Dedifferentiated amniotic fluid mesenchymal stem cell (primary cell): ENCODE results near the gene TUBA3C.

Experiments
- DNase-seq: peaks from one replicate; pipeline ENCODE4 v3.0.0-alpha.2; 2016; ENCODE audit errors: extremely low spot score

TUBA3C gene

GRCh38 chr13:19161308-19161707 is 20.3 kb downstream of the TUBA3C start:
- no peak for DNase-seq

DNA sequence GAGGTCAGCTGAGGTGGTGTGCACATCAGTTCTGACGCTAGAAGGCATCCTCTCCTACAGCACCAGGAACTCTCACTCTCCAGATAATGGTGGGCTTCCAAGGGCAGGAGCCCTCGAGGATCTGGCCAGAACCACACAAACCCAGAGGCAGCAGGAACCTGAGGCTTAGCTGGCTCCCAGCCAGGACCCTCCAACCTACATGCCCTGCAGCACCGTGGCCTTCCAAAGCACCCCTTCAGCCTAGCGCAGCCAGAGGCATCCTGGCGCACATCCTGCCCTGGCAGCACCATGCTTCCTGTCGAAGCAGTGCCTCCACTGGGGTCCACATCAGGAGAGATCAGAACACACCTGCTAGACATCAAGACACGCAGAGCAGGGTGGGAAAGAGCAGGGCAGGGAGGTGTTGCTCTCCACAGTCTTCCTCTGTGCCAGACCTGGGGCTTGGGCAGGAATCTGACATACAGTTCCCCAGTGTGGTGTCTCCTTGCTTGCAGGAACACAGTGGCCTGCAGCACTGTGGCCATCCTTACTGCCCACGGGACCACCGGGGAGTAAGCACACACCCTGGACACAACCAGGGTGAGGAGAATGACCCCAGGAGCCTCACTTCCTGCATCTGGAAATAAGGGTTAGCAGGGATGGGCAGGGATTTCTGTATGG is 21.7 kb downstream of the TUBA3C start:
- no peak for DNase-seq

- DNase-seq: no peak
Measured at GRCh38 chr13:19159181-19159580, 22.4 kb downstream of the TUBA3C start.

DNA sequence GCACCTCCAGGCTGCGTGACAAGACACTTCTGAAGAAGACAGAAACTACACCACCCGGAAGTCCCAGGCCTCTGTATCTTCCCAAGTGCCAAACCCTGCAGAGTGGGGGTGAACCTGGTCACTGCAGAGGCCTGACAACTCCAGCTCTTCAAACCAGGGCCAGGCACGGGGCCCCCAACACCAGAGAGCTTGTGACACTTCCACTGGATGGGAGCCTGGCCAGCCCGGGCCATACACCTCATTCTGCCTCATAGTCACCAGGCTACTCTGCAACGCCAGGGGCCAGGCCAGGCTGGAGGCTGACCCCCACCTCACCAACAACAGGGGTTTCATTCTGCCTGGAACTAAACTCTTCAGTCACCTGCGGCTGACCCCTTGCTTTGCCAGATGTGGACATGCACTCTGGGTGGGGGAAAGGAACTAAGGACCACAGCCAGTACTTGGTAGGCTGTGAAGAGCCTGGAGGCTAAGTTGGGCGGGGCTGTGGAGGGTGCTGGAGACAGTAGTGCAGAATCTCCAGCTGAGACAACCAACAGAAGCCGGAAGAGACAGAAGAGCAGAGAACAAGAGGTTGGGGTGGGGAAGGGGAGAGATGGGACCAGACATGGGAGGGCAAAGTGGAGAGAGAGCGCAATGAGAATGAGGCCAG is 23.0 kb downstream of the TUBA3C start:
- DNase-seq: no peak

GRCh38 chr13:19158006-19158405 is 23.6 kb downstream of the TUBA3C start:
- no peak for DNase-seq

DNA sequence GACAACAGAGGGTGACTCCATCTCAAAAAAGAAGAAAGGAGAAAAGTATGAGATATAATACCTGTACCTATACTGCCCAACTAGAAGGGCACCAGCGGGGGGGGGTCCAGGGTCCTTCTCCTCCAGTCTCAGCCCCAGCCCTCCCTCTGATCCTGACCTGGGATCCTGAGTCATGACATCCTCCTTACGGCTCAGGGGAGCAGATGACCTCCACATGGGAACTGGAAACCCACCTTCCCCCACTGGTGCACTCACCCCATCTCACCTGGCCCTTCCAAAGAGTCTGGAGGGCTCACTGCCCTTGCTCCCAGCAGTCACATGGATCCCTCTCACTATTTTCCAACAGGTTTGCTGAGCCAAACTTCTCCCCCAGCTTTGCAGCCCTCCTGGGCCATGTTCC is 24.2 kb downstream of the TUBA3C start:
- no peak for DNase-seq

DNA sequence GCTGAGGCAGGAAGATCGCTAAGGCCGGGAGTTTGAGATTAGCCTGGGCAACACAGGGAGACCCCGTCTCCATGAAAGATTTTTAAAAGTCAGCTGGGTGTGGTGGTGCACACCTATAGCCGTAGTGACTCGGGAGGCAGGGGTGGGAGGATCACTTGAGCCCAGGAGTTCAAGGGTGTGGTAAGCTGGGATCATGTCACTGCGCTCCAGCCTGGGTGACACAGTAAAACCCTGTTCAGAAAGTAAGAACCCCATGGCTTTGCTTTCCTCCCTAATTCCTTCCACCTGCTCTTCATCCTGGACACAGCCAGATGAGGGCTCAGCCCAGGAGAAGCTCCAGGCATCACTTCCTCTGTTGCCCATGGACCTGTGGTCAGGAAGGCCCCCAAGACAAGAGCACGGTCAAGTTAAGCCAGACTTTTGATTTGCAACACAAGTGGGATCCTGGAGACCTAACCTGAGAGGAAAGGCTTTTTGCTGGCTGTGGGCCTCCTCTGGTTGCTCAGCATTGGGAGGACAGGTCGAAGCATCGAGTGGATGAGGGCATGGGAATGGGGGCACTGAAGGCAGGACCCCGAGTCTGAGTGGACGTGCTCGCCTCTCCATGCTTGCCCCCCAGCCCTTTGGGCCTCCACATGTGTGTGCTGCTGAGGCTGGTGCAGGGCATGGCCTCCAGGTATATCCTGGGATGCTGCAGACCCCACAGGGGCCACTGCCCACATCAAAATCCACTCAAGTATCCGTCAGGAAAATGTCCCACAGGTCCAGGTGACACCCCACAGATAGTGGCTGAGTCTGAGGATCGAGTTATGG is 25.4 kb downstream of the TUBA3C start:
- no peak for DNase-seq

DNA sequence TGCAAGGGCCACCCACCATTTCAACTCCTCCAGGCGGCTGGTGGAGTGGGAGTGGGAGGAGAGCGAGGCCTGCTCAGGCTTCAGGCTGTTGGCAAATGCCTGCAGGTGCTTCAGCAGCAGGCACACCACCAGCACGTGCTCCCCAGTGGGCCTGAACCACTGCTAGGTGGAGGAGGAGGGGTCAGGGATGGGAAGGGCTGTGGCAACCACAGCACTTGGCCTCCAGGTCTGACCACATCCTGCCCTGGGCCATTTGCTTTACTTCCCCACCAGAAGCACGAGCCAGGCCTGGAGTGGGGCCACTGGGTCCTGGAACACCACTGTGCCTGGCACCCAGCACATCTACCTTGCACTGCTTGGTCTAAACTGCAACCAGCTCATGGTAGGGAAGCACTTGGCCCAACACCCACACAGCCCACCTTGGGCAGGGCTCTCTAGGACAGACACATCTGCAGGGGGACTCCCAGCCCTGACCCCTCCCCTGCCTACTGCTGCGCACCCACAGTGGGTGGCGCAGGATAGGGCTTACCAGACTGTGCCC is 26.2 kb downstream of the TUBA3C start:
- no peak for DNase-seq

DNA sequence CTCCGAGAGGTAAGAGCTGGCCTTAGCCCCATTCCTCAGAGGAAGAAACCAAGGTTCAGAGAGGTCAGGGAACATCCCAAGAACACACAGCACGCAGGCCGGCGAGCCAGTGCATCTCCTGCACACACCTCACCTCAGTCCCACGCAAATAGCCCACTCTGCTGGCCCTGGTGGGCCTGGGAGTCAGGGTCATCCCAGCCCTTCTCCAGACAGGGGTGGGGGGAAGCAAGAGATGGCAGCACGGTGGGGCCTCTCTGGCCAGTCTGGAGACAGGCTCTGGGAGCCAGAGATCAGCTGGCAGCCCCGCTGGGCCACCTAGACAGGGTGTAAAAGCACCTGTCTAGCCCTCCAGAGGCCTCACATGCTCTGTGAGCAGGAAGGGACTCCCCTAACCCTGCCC is 26.8 kb downstream of the TUBA3C start:
- no peak for DNase-seq

DNA sequence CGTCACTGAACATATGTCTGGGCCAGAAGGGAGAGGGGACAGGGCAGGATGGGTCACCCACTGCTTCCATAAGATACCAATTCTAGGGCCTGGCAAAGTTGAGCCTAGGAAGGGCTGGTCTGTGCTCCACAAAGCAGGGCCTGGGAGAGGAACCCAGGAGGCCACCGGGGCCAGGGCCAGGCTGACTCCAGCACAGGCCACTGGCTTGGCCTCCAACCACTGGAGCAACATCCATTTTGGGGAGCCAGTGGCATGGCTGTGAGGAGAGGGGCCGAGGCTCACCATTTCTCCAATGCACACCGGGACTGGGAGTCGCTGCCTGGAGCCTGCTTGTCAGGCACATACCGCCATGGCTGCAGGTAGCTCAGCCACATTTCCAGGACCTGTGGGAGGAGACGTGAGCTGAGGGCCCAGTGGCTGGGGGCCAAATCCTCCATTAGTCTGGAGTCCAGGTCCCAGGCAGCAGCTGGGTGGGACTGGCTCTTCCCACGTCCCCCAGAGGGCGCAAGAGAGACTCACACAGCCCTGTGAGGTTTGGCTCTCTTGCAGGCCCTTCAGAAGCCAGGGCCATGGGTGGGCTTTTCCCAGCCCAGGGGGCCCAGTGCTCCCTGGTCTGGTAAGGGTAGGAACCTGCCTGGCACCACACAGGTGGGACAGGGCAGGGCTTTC is 27.7 kb downstream of the TUBA3C start:
- no peak for DNase-seq

DNA sequence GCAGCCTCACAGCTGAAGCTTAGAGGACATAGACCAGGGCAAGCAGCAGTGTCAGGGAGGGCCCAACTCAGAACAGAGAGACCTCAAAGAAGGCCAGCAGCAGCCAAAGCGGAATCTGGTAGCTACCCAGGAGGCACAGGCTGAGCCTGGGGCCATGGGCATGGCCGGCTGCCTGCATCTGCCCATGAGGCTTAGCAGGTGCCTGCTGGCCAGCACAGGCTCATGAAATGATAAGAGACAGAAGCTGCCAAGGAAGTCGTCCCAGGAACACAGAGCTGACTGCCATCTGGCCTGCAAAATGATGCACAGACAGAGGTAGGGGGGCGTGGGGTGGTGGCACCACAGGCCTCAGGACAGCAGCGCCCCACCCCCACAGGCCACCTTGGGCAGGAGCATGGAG is 29.2 kb downstream of the TUBA3C start:
- no peak for DNase-seq

DNA sequence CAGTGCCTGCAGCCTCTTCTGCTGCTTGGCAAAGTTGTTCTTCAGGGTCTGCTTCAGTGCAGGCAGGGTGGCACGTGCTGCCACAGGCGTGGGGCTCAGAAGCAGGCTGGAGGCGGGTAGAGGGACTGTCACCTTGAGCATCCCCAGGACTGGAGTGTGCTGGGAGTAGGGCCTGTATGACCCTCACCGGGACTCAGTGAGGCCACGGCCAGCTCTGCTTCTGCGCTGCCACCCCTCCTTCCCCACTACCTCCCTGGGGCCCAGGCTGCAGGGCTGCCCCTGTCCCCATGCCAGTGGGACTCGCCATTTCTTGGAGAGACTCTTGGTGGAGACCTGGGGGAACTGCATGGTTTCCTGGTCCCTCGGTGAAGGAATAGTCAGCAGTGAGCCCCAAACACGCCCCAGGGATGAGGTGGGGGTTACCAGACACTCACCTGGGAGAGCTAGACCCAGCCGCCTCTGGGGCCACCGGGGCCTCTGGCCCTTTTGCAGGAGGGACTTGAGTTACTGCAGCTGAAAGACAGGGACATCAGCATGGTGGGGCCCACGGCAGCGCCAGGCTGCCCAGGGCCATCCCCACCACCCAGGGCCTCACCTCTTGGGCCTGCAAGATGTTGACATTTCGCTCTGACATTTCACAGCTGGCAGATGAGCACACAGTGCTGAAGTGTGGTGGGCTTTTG is 29.9 kb downstream of the TUBA3C start:
- no peak for DNase-seq

DNA sequence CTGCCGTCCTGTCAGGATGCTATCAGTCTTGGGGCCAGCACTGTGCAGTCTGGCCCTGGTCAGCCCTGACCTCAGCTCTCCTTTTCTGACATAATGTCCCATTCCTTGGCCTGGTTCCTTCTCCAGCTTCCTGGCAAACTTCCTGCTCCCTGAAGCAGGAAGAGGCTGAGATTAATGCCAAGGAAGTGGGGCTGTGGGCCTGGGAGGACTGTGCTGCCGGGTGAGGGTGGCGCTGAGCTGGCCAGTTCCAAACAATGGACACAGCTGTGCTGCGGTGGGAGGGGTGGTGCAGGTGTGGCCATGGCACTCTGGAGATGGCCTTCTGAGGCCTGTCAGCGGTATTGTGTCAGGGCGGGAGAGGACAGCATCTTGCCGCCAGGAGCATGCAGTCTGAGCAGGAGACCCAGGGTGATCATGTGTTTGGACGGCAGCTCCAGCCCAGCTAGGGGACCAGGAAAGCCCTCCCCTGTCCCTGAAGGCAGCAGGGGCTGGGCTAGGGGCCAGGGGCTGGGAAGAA is 30.9 kb downstream of the TUBA3C start:
- no peak for DNase-seq

DNA sequence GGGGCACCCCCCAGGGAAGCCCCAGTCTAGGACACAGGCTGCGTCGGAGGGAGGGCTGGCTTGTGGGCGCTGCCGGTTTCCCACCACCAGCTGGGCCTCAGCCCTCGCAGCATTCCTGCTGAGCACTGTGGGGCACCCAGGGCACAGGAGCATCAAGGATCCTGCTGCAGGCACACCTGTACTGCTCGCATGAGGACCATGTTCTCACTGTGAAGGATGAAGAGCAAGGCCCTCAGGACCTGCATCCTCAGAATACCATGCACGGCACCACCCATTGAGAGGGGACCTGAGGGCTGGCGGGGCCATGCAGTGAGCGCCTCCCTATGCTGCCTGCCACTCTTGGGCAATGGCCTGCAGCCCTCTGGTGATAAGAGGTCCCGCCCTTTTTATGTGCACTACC is 31.4 kb downstream of the TUBA3C start:
- no peak for DNase-seq

DNA sequence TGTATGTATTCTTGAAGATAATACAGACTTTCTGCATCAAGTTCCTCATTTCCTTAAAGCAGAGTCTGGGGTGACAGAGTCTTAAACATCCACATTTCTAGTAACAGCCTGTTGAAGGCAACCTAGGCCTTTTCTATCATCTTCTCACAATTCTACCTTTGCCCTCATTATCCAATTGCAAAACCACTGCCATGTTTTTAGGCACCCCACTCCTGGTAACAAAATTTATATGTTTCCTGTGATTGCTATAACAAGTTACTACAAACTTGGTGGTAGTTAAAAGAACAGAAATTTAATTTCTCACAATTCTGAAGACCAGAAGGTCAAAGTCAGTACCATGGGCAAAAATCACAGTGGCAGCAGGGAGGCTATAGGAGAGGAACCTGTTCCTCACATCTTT is 33.1 kb downstream of the TUBA3C start:
- no peak for DNase-seq
